ENCODE measurements around the gene SMIM1. TPM values are rescaled to one million over a fixed set of nuclear protein-coding genes. Genes with fewer than 3 reads are reported as not detected.

Gene SMIM1
- polyA plus RNA-seq, 3 donors = 1.1 to 2.7 (median 1.4) TPM

GRCh38 chr1:3741566-3742438 is 30.7 kb upstream of the SMIM1 start:
- over 99% methylated on average over 15 of the region's 22 CpGs for whole genome bisulfite sequencing (ENCODE audit: insufficient coverage)
- no peak overlapping the region for H2AFZ ChIP-seq (ENCODE audit: insufficient read depth, low read depth, low read length, poor library complexity, severe bottlenecking)
- no peak overlapping the region for H3K27ac ChIP-seq (ENCODE audit: low read depth in 1 of 2, low read length in 2 of 2)
- peak overlapping the region; percentile 1 for H3K9ac ChIP-seq (ENCODE audit: insufficient read depth, low read length, poor library complexity, severe bottlenecking)
- TF ChIP-seq CTCF (IDR thresholded peaks at IDR 0.05) = no peak
- H3K36me3 Mint-ChIP-seq = peaks cover 20 to 30% of the 10 kb centered on the region in 2 donors
- peaks cover 28% of the 10 kb centered on the region for H3K4me1 Mint-ChIP-seq
- H3K4me2 ChIP-seq (replicated peaks; ENCODE audit: extremely low read depth, low read length, poor library complexity, severe bottlenecking) = no peak overlapping the region
- intact Hi-C loops (cut with micrococcal nuclease) = no loop called here
- peak overlapping the region in 3 of 7 donors; percentile 15 to 61 (median 43) for H3K27ac Mint-ChIP-seq
- H4K20me1 ChIP-seq (ENCODE audit: insufficient read depth, low read length) = no peaks in the 10 kb centered on the region
- H3K4me3 Mint-ChIP-seq = no peak overlapping the region
- H3K9me3 Mint-ChIP-seq = no peaks in the 10 kb centered on the region
- H3K79me2 ChIP-seq (ENCODE audit: insufficient read depth, low read length) = no peaks in the 10 kb centered on the region
- H3K27me3 ChIP-seq (ENCODE audit: control insufficient read depth in 2 of 2, insufficient read depth in 2 of 2, low read length in 2 of 2) = no peaks in the 10 kb centered on the region
- no peak overlapping the region for H3K4me3 ChIP-seq (replicated peaks in 1 of 3; ENCODE audit: low read depth in 2 of 3, low read length in 3 of 3)
- no peaks in the 10 kb centered on the region for H3K9me3 ChIP-seq (replicated peaks in 1 of 2; ENCODE audit: control insufficient read depth in 1 of 2, insufficient read depth in 1 of 2, low read length in 2 of 2)
- peaks cover 13 to 41% of the 10 kb centered on the region in 2 donors for H3K36me3 ChIP-seq (replicated peaks in 1 of 2; ENCODE audit: control insufficient read depth in 1 of 2, insufficient read depth in 2 of 2, low read length in 2 of 2)
- peaks cover 0 to 2% (median 0%) of the 10 kb centered on the region in 3 donors for H3K27me3 Mint-ChIP-seq (ENCODE audit: low read depth in 3 of 3)
- no peak for DNase-seq
- peaks cover 7 to 12% of the 10 kb centered on the region in 2 donors for H3K4me1 ChIP-seq (ENCODE audit: control insufficient read depth in 1 of 2, insufficient read depth in 2 of 2, low read length in 2 of 2)

GRCh38 chr1:3742439-3743298 is 29.9 kb upstream of the SMIM1 start:
- intact Hi-C loops (cut with micrococcal nuclease) = no loop called here
- Histone ChIP-seq H3K4me1 (ENCODE audit: control insufficient read depth in 1 of 2, insufficient read depth in 2 of 2, low read length in 2 of 2) (peaks cover 12 to 18% of the 10 kb centered on the region in 2 donors), H3K36me3 (replicated peaks in 1 of 2; ENCODE audit: control insufficient read depth in 1 of 2, insufficient read depth in 2 of 2, low read length in 2 of 2) (peaks cover 13 to 36% of the 10 kb centered on the region in 2 donors), H3K9me3 (replicated peaks in 1 of 2; ENCODE audit: control insufficient read depth in 1 of 2, insufficient read depth in 1 of 2, low read length in 2 of 2) (no peaks in the 10 kb centered on the region), H3K27me3 (ENCODE audit: control insufficient read depth in 2 of 2, insufficient read depth in 2 of 2, low read length in 2 of 2) (no peaks in the 10 kb centered on the region), H3K4me3 (replicated peaks in 1 of 3; ENCODE audit: low read depth in 2 of 3, low read length in 3 of 3) (no peak overlapping the region), H3K27ac (ENCODE audit: low read depth in 1 of 2, low read length in 2 of 2) (no peak overlapping the region), H3K9ac (ENCODE audit: insufficient read depth, low read length, poor library complexity, severe bottlenecking) (no peak overlapping the region), H2AFZ (ENCODE audit: insufficient read depth, low read depth, low read length, poor library complexity, severe bottlenecking) (no peak overlapping the region), H3K4me2 (replicated peaks; ENCODE audit: extremely low read depth, low read length, poor library complexity, severe bottlenecking) (no peak overlapping the region), H4K20me1 (ENCODE audit: insufficient read depth, low read length) (no peaks in the 10 kb centered on the region), H3K79me2 (ENCODE audit: insufficient read depth, low read length) (no peaks in the 10 kb centered on the region)
- H3K4me1 Mint-ChIP-seq = peaks cover 30% of the 10 kb centered on the region
- H3K9me3 Mint-ChIP-seq = no peaks in the 10 kb centered on the region
- WGBS (ENCODE audit: insufficient coverage) = 89% methylated on average over 23 of the region's 24 CpGs
- H3K36me3 Mint-ChIP-seq = peaks cover 12 to 21% of the 10 kb centered on the region in 2 donors
- H3K27ac Mint-ChIP-seq = peak overlapping the region in 1 of 7 donors; percentile 43
- no peak for DNase-seq
- H3K27me3 Mint-ChIP-seq (ENCODE audit: low read depth in 3 of 3) = peaks cover 0 to 2% (median 1%) of the 10 kb centered on the region in 3 donors
- no peak overlapping the region for H3K4me3 Mint-ChIP-seq
- no peak for TF ChIP-seq CTCF (IDR thresholded peaks at IDR 0.05)
